Stimulated activated CD4-positive, alpha-beta T cell treated with anti-CD3 and anti-CD28 coated beads, Interleukin-2, amount 100 ng/mL, for 4 hours (primary cell): ENCODE results near the gene PALM.
"Not testable (repeated sequence)": the region's sequence is repeated elsewhere in the genome, so short reads cannot be mapped to it uniquely, and the experiment has no call there.

ENCODE experiments used
- DNase-seq: peaks from one replicate; pipeline ENCODE4 v3.0.0-alpha.2; 2020; ENCODE audit warnings: low read depth

PALM gene

DNA sequence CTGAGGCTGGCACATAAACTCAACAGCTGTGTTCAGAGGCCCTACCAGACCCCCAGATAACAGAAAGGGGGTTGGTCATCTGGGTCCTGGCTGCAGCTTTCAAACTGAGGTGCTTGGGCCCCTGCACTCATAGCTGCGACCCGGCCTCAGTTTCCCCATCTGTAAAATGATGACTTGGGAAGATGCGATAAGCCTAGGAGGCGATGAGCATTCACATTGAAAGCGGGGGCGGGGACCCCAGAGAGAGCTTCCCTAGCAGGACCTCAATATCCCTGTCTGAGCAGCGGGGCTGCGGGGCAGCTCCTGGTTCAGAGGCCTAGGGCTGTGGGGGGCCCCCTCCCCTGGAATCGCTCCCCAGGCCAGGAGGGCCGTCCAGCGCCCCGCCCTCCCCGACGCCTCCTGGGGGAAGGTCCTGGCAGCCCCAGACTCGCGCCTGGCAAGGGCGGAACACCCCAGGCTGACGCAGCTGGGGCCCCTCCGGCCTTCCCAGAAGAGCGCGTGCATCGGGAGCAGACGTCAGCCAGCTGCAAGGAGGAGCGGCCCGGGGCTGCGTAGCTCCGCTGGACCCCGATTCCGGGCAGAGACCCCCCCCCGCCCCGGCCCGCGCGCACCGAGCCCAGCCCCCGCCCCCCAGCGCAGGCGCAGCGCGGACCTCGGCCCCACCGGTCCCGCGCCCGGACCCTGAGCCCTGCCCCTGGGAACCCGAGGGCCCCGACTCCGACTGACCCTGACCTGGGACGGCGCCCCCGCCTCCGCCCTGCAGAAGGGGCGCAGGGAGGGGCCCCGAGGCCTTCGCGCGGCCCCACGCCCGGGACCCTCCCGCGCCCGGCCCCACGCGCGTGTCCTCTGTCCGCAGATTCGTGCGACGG, 29.1 kb upstream of the PALM start:
- no peak for DNase-seq

DNA sequence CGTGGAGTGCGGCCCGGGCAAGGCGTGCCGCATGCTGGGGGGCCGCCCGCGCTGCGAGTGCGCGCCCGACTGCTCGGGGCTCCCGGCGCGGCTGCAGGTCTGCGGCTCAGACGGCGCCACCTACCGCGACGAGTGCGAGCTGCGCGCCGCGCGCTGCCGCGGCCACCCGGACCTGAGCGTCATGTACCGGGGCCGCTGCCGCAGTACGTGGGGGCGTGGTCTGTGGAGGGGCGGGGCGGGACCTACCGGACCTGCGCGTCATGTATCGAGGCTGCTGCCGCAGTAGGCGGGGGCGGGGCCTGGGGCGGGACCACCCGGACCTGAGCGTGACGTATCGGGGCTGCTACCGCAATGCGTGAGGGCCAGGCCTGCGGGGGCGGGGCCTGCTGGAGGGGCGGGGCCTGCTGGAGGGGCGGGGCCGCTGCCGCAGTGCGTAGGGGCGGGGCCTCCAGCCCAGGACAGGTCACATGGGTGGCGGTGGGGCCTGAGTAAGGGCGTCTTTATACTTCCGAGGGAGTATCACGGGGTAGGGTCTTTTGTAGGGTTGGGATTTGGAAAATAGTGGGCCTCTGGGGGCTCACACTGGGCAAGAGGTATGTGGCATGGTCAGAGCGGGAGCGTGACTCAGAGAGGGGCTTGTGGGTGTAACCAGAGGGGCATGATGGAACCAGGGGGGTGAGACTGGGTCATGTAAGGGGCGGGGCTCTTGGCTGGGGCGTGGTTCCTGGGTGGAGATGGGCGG, 28.3 kb upstream of the PALM start:
- DNase-seq = peak; percentile 99

DNA sequence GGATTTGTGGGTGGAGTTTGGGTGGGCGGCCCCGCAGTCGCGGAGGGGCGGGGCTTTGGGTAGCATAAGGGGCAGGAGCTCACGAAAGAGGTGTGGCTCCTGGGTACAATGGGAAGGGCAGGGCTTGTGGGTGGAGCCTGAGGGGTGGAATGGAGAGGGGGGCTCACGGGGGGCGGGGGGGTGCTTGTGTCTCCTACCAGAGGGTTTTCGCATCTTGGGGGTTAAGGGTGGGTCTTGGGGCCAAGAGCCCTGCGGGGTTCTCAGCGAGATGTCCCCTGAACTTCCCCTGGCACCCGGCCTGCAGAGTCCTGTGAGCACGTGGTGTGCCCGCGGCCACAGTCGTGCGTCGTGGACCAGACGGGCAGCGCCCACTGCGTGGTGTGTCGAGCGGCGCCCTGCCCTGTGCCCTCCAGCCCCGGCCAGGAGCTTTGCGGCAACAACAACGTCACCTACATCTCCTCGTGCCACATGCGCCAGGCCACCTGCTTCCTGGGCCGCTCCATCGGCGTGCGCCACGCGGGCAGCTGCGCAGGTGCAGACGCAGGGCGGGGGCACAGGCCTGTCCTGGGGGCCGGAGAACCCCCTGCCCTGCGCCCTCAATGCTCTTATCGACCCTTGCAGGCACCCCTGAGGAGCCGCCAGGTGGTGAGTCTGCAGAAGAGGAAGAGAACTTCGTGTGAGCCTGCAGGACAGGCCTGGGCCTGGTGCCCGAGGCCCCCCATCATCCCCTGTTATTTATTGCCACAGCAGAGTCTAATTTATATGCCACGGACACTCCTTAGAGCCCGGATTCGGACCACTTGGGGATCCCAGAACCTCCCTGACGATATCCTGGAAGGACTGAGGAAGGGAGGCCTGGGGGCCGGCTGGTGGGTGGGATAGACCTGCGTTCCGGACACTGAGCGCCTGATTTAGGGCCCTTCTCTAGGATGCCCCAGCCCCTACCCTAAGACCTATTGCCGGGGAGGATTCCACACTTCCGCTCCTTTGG, 27.4 kb upstream of the PALM start:
- DNase-seq = no peak

DNA sequence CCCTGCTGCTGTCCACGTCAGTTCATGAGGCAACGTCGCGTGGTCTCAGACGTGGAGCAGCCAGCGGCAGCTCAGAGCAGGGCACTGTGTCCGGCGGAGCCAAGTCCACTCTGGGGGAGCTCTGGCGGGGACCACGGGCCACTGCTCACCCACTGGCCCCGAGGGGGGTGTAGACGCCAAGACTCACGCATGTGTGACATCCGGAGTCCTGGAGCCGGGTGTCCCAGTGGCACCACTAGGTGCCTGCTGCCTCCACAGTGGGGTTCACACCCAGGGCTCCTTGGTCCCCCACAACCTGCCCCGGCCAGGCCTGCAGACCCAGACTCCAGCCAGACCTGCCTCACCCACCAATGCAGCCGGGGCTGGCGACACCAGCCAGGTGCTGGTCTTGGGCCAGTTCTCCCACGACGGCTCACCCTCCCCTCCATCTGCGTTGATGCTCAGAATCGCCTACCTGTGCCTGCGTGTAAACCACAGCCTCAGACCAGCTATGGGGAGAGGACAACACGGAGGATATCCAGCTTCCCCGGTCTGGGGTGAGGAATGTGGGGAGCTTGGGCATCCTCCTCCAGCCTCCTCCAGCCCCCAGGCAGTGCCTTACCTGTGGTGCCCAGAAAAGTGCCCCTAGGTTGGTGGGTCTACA, 25.9 kb upstream of the PALM start:
- DNase-seq = no peak

DNA sequence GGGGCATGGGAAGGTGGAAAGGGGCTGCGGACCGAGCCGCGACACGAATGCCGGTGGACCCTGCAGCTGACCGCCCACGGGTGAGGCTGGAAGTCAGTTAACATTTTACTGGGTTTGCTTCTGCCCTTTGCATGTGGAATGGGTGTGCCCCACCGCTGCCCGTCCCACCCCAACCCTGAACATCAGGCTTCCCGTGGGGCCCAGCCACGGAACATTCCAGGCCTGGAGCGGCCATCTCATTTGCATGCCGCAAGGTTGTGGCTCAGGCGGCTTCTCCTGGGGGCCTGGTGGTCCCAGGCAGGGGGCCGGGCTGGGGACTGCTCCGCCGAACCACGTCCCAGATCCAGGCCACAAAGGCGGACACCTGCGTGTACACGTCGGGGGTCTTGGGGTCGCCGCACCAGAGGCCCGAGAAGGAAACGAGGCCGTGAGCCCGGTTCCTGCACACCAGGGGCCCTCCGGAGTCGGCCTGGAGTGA, 23.2 kb upstream of the PALM start:
- DNase-seq = no peak

DNA sequence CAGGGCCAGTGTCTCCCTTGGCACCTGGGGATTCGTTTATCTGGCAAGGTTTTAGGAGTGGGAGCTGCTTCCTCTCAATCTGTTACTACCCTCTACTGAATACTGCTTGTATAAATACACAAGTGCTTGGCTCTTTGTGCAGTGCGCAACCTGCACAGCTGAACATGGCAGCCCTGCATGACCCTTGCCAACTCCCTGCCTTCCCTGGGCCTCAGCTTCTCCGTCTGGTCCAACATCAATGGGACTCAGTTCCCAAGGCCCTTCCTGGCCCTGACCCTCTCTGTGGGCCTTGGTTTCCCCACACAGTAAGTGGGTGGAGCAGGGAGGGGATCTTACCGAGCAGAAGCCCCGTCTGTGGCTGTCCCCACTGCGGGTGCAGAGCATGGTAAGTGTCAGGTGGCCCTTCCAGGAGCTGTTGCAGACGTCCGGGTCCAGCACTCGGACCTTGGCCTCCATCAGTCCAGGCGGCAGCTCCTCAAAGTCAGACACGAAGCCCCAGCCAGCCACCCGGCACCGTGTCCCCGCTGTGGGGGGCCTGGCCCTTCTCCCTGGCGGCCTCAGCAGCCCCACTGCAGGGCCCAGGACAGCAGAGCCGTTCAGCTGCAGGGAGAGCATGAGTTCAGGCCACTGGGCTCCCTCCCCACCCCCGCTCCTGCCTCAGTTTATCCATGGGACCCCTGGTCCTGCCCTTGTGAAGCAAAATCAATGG, 22.0 kb upstream of the PALM start:
- DNase-seq = no peak

DNA sequence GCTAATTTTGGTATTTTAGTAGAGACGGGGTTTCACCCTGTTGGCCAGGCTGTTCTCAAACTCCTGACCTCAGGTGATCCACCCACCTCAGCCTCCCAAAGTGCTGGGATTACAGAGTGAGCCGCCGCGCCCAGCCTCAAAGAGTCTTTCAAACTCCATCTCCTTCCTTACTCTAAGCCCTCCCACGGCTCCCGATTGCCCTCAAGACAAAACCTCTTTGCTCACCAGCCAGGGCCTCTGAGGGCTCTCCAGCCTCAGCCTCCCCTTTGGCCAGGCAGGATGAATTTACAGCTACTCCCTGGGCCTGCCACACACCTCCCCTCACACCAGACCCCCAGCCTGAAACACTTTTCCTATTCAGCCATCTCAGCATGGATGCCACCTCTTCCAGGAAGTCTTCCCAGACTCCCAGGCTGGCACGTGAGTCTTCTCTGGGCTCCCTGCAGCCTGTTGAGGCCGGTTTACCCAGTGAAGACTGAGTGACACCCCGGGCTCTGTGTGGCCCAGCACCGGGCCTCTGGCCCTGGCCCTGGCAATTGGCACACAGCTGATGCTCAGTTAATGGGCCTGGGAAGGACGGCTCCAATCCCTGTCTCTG, 21.1 kb upstream of the PALM start:
- DNase-seq = no peak

DNA sequence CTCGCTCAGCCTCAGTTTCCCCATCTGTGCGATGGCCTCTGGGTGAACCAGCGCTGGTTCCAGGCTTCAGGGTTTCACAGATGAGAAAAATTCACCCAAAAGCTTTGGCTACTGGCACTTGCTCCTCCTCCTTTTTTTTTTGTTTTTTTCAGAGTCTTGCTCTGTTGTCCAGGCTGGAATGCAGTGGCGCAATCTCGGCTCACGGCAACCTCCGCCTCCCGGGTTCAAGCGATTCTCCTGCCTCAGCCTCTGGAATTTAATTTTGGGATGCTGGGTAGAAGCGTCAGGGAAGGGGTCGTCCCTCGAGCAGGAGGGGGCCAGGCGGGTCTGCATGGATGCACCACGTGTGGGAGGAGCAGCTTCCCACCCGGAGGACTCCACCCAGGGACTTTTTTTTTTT, 20.5 kb upstream of the PALM start:
- DNase-seq = no peak

DNA sequence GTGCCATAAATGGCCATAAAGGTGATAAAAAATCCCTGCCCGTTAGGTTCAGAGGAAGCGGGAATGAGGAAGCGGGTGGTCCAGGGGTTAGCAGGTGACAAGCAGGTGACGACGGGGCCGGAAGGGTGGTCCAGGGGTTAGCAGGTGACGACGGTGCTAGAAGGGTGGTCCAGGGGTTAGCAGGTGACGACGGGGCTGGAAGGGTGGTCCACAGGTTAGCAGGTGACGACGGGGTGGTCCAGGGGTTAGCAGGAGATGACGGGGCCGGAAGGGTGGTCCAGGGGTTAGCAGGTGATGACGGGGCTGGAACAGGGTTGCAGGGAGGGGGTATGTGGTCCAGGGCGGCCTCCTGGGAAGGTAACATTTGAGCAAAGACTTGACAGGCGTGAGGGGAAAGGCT, 19.7 kb upstream of the PALM start:
- no peak for DNase-seq

DNA sequence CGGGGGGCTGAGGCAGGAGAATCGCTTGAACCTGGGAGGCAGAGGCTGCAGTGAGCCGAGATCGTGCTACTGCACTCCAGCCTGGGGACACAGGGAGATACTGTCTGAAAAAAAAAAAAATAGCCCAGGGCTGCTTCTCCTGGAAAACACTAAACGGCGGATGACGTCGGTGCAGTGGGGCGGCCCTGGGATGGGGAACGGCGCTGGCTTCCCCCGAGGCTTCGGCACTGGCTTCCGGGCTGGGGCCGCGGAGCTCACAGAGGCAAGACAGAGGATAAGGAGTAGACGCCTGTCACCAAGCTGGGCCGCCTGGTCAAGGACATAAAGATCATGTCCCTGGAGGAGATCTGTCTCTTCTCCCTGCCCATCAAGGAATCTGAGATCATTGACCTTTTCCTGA, 18.5 kb upstream of the PALM start:
- no peak for DNase-seq

DNA sequence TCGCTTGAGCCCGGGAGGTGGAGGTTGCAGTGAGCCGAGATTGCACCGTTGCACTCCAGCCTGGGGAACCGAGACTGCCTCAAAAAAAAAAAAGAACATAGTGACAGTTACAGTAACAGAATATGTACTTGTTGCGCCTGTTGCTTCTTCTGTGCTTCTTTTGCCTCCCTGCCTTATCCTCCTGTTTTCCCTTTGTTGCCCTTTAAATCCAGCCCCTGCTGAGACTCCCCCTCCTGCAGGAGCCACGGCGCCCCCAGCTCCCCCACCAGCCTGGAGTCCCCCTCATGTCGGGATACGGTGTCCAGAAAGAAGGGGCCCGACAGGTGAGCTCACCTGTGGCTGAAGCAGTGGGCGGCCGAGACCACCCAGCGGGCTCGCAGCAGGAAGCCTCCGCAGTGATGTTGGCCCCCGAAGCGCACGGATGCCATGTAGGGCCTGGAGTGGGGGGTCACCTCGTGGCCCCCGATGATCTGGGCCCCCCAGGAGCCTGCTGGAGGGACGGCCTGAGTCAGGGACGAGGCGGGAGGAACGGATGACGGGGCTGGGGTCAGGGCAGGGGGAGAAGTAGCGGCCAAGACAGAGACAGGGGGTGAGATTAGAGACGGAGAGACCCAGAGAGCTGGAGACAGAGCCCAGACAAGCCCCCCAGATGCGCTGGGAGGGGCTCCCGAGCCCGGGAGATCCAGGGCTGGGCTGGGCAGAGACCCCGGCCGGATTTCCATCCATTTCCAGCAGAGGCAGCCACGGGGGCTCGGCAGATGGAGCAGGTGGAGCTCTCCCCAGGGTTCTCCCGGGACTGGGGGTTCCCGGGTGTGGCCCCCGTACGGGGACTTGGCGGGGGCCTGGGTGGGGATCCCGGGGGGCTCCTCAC, 14.0 kb upstream of the PALM start:
- no peak for DNase-seq

DNA sequence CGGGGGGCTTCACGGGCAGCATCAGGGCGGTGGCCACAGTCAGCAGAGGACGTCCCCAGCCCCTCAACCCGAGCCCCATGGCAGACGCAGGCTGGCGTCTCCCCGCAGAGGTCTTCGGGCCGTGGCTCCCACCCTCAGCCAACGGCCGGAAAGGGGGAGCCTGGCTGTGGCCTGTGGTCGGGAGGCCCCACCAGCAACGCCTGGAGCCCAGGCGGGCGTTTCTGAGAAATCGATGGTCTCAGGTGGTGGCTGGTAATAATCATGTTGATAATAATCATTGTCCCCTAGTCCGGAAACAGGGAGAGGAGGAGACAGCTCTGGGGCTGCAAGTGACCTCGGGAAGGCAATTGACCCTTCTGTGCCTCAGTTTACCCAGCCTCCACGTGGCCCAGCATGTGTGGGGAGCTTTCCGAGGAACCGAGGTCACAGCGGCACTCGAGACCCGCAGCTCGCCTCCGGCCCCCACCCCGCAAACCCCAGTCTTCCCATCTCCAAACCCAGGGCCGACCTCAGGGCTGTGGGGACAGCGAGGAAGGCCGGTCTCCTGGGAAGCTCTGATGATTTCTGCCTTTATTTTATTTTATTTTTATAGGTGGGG, 13.3 kb upstream of the PALM start, which contains the start of gene PRSS57:
TSS of gene PRSS57 (minus strand) at position 101 of the 598 bp plus-strand sequence. CDS start at position 79, 22 bp downstream.
- DNase-seq = no peak

DNA sequence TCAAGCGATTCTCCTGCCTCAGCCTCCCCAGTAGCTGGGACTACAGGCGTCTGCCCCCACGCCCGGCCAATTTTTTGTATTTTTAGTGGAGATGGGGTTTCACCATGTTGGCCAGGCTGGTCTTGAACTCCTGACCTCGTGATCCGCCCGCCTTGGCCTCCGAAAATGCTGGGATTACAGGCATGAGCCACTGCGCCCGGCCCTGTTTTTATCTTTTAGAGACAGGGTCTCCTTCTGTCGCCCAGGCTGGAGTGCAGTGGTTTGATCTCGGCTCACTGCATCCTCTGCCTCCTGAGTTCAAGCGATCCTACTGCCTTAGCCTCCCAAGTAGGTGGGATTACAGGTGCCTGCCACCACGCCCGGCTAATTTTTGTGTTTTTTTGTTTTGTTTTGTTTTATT, 10.2 kb upstream of the PALM start:
- DNase-seq = not testable (repeated sequence)

DNA sequence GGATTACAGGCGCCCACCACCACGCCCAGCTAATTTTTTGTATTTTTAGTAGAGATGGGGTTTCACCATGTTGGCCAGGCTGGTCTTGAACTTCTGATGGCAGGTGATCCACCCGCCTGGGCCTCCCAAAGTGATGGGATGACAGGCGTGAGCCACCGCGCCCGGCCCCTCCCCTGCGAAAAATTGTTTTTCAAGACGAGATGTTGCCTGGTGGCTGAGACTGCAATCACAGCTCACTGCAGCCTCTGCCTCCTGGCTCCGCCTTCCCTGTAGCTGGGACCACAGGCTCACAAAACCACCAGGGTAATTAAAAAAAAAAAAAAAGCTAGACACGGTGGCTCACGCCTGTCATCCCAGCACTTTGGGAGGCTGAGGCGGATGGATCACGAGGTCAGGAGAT, 8.8 kb upstream of the PALM start:
- DNase-seq = not testable (repeated sequence)

DNA sequence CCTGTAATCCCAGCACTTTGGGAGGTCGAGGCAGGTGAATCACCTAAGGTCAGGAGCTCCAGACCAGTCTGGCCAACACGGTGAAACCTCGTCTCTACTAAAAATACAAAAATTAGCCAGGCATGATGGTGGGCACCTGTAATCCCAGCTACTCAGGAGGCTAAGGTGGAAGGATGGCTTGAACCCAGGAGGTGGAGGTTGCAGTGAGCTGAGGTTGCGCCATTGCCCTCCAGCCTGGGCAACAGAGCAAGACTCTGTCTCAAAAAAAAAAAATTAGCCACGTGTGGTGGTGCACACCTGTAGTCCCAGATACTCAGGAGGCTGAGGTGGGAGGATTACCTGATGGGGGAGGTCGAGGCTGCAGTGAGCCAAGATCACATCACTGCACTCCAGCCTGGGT, 5.9 kb upstream of the PALM start:
- DNase-seq = not testable (repeated sequence)

DNA sequence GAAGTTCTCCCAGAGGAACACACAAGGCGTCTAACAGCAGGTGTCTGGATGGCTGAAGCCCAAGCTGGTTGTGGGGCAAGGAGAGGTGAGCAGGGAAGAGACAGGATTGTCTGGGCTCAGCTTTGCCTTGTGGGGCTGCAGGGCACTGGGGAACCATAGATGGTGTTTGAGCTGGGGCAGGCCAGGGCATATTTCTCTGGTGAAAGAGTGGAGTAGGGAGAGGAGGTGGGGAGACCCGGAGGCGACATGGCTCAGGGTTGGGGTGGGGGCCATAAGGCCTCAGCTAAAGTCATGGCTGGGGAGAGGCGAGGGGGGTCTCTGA, 5.4 kb upstream of the PALM start:
- no peak for DNase-seq

DNA sequence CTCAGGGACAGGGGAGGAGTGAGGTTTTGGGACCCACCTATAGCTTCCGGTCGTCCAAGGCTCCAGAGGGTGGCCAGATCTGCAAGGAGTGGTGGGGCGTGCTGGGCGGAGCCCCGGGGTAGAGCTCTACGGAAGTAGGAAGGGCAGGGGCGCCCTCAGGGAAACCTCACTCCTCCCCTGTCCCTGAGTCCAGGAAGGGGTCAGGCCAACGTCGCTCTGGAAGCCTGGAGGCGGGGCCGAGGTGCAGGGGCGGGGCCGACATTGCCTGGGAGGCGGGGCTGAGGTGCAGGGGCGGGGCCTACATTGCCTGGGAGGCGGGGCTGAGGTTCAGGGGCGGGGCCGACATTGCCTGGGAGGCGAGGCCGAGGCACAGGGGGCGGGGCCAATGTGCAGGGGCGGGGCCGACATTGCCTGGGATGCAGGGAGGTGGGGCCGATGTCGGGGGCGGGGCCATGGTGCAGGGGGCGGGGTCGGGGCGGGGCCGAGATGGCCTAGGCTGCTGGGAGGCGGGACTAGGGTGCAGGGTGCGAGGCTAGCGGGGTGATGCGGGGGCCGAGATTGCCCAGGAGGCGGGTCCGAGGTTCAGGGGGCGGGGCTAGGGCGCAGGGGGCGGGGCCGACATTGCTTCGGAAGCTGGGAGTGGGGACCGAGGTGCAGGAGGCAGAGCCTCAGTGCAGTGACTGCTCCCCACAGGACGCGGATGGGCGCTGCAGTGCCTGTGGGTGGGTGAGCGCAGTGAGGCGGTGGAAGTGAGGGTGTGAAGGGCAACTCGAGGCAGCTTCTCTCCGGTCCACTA, 4.9 kb upstream of the PALM start:
- DNase-seq = peak; percentile 36

DNA sequence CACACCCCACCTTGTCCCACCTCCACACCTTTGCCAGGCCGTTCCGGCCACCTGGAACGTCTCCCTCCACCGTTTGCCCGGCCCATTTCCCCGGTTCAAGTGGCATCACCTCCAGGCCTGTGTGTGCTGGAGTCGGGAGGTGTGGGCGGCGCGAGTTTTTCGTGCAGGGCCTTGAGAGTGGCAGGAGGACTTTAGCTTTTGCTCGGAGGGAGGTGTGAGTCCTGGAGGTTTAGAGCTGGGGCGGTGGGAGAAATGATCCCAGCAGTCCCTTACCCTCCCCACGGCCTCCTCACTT, 4.3 kb upstream of the PALM start:
- DNase-seq = no peak
